ENCODE data around the gene GRIN2A.

DNA sequence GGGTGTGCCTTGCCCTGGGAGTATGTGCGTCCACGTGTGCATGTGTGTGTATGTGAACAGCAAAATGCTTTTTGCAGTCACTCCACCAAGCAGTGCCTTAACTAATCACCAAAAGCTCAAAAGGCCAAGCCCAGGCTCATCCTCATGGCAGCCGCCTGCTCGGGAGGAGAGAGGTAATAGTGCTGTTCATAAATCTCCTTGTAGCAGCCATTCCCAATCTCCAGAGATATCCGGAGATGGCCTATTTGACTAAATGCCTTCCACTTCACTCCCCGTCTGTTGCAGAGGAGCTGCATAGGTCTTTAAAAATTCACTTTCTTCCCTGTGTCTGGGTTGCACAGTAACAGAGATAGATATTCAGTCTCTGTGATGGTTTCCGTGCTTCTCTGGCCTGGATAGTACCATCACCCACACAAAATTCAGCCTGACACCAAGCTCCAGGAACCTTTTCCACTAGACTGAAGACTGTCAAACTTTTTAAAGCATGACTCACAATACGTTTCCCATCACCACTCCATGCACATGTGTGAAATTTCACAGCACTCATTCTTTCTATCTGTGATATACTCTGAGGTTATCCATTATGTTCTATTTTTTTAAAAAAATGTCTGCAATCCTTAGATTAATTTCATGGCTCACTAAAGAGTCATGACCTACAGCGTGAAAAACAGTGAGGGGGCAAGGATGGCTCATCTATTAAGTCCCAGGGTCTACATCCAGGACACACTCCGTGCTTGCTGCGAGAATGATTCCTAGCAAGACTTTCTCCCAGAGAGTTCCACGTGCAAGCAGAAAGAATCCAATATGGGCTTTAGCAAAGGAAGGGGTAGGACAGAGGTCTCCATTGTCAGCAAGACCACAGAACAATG lies 357.8 kb downstream of the GRIN2A start:
- TF ChIP-seq EZH2 (IDR thresholded peaks at IDR 0.05; ENCODE audit: insufficient read depth, poor library complexity, severe bottlenecking) (no peak), EZH2phosphoT487 (IDR thresholded peaks at IDR 0.05; ENCODE audit: insufficient read depth, low read depth) (no peak)

Data from GM23248 (cell line).